Measurements from ENCODE around the gene MALSU1. TPM values are rescaled to one million over a fixed set of nuclear protein-coding genes. Genes with fewer than 3 reads are reported as not detected.

MALSU1 gene
- total and polyA plus RNA-seq, 2 of the 13 experiments (the other 11 are each of a cell fraction or from before 2014, with no cell fraction given), result 72.0 to 141 TPM

DNA sequence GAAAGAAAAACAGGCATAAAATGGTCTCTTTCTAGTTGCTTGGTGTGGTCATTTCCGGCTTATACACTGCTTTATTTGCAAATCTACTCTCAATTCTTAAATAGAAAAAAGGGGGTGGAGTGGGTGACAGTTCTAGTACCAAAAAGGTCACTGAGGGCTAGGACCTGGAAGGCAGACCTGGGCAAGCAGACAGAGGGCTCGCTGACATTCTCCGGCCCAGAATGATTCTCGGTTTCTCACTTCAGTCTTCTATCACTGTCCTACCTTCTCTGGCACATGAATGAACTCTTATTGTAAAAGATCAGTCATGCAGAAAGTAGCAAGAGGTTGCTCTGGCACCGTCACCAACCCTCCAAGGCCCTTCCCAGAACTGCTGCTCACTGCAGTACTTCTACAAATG, 54.0 kb downstream of the MALSU1 start:
- no peak overlapping the region for H3K4me2 ChIP-seq (ENCODE audit: low read depth, low read length)
- no peaks in the 10 kb centered on the region for H4K20me1 ChIP-seq (ENCODE audit: insufficient read depth, low read length)
- DNase-seq (ENCODE audit: low spot score) (no peak), FAIRE-seq (no peak), ATAC-seq (no peak)
- H3K4me1 ChIP-seq (ENCODE audit: insufficient read depth, low read length), result peaks cover 52% of the 10 kb centered on the region
- intact Hi-C loops (cut with micrococcal nuclease; ENCODE audit: unreplicated experiment), result no loop called here
- WGBS (ENCODE audit: low lambda C conversion rate), result 98% methylated on average over 5 of the region's 5 CpGs
- no peak overlapping the region for H3K27ac ChIP-seq (ENCODE audit: extremely low read length, insufficient read depth, low read length)
- peaks cover 5 to 22% of the 10 kb centered on the region in 2 experiments; a peak in 4 of 5 replicates for H3K36me3 ChIP-seq (replicated peaks in 1 of 2; ENCODE audit: control insufficient read depth in 1 of 2, insufficient read depth in 2 of 2, low read length in 2 of 2)
- in situ Hi-C loops (cut with HindIII; ENCODE audit: extremely low pct_ligation_motif_present, low pct_unique_long_range_greater_than_20kb), result no loop called here
- H2AFZ ChIP-seq (ENCODE audit: low read length), result no peak overlapping the region
- no peak overlapping the region for H3K9ac ChIP-seq (ENCODE audit: insufficient read depth, low read depth, low read length)
- H3K9me3 ChIP-seq (ENCODE audit: low read length), result no peaks in the 10 kb centered on the region
- ChIA-PET POLR2A (no interaction called here), CTCF (ENCODE audit: low intra/inter-chr PET ratio, low total read pairs) (no interaction called here)
- H3K27me3 ChIP-seq (ENCODE audit: control insufficient read depth in 1 of 2, insufficient read depth in 2 of 2, low read length in 2 of 2), result no peaks in the 10 kb centered on the region
- peak; percentile 46 for TF ChIP-seq RBM22 (optimal IDR thresholded peaks at IDR 0.05; ENCODE audit: low read length)
- TF ChIP-seq, protein P1, sequence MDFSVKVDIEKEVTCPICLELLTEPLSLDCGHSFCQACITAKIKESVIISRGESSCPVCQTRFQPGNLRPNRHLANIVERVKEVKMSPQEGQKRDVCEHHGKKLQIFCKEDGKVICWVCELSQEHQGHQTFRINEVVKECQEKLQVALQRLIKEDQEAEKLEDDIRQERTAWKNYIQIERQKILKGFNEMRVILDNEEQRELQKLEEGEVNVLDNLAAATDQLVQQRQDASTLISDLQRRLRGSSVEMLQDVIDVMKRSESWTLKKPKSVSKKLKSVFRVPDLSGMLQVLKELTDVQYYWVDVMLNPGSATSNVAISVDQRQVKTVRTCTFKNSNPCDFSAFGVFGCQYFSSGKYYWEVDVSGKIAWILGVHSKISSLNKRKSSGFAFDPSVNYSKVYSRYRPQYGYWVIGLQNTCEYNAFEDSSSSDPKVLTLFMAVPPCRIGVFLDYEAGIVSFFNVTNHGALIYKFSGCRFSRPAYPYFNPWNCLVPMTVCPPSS (IDR thresholded peaks at IDR 0.05), result no peak
- H3K4me3 ChIP-seq (replicated peaks in 1 of 3; ENCODE audit: insufficient read depth in 1 of 3, low read depth in 2 of 3, low read length in 3 of 3), result no peak overlapping the region
- peaks cover 4% of the 10 kb centered on the region for H3K79me2 ChIP-seq (ENCODE audit: insufficient read depth, low read length)
- no TSS peak for BruUV-seq (replicated peaks)

DNA sequence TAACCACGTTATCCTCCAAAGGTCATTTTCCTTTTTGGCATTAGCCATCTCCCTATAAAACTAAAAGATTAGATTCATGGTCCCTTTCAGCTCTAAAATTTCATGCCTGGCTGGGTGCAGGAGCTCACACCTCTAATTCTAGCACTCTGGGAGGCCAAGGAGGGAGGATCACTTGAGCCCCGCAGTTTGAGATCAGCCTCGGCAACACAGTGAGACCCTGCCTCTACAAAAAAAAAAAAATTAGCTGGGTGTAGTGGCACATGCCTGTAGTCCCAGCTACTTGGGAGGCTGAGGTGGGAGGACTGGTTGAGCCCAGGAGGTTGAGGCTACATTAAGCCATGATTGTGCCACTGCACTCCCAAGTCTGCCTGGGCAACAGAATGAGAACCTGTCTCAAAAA, 57.0 kb downstream of the MALSU1 start:
- Histone ChIP-seq H4K20me1 (ENCODE audit: insufficient read depth, low read length) (no peaks in the 10 kb centered on the region), H3K27me3 (ENCODE audit: control insufficient read depth in 1 of 2, insufficient read depth in 2 of 2, low read length in 2 of 2) (no peaks in the 10 kb centered on the region), H3K9me3 (ENCODE audit: low read length) (no peaks in the 10 kb centered on the region), H3K36me3 (replicated peaks in 1 of 2; ENCODE audit: control insufficient read depth in 1 of 2, insufficient read depth in 2 of 2, low read length in 2 of 2) (peaks cover 1 to 7% of the 10 kb centered on the region in 2 experiments; a peak in 3 of 5 replicates), H3K4me1 (ENCODE audit: insufficient read depth, low read length) (peaks cover 71% of the 10 kb centered on the region), H3K9ac (ENCODE audit: insufficient read depth, low read depth, low read length) (no peak overlapping the region), H3K4me3 (replicated peaks in 1 of 3; ENCODE audit: insufficient read depth in 1 of 3, low read depth in 2 of 3, low read length in 3 of 3) (no peak overlapping the region), H3K27ac (ENCODE audit: extremely low read length, insufficient read depth, low read length) (peak overlapping the region; percentile 82), H2AFZ (ENCODE audit: low read length) (no peak overlapping the region), H3K79me2 (ENCODE audit: insufficient read depth, low read length) (peaks cover 8% of the 10 kb centered on the region), H3K4me2 (ENCODE audit: low read depth, low read length) (no peak overlapping the region)
- no TSS peak for BruUV-seq (replicated peaks)
- DNase-seq (ENCODE audit: low spot score) (no peak), FAIRE-seq (no peak), ATAC-seq (no peak)
- CTCF ChIA-PET (ENCODE audit: low intra/inter-chr PET ratio, low total read pairs), result interaction anchor here (1.3 kb wide), 1 partner anchor 22 kb away, joined by 3 read pairs; no protein-coding TSS in a partner anchor
- intact Hi-C loops (cut with micrococcal nuclease; ENCODE audit: unreplicated experiment) (loop anchor here (2.0 to 5.0 kb wide), 3 partner anchors 36 to 119 kb away; no protein-coding TSS in a partner anchor), in situ Hi-C loops (cut with HindIII; ENCODE audit: extremely low pct_ligation_motif_present, low pct_unique_long_range_greater_than_20kb) (no loop called here)
- 100% methylated on average over 2 of the region's 3 CpGs for WGBS (ENCODE audit: low lambda C conversion rate)
- POLR2A ChIA-PET, result interaction anchor here (0.6 to 0.9 kb wide), 3 partner anchors 40 to 71 kb away, joined by 3 to 6 read pairs (median 3); no protein-coding TSS in a partner anchor
- peak; percentile 40; the same call in 1 of the 2 replicates for TF ChIP-seq ZMYM3 (CRISPR knock-in tag; IDR thresholded peaks at IDR 0.05)
- no peak for TF ChIP-seq STAT5B (CRISPR knock-in tag; IDR thresholded peaks at IDR 0.05)
- TF ChIP-seq, protein P2, sequence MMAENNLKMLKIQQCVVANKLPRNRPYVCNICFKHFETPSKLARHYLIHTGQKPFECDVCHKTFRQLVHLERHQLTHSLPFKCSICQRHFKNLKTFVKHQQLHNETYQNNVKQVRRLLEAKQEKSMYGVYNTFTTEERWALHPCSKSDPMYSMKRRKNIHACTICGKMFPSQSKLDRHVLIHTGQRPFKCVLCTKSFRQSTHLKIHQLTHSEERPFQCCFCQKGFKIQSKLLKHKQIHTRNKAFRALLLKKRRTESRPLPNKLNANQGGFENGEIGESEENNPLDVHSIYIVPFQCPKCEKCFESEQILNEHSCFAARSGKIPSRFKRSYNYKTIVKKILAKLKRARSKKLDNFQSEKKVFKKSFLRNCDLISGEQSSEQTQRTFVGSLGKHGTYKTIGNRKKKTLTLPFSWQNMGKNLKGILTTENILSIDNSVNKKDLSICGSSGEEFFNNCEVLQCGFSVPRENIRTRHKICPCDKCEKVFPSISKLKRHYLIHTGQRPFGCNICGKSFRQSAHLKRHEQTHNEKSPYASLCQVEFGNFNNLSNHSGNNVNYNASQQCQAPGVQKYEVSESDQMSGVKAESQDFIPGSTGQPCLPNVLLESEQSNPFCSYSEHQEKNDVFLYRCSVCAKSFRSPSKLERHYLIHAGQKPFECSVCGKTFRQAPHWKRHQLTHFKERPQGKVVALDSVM (CRISPR knock-in tag; IDR thresholded peaks at IDR 0.05), result peak; percentile 79; the same call in 1 of the 2 replicates
- peak; percentile 71 for TF ChIP-seq ZNF121 (CRISPR knock-in tag; IDR thresholded peaks at IDR 0.05)
